IPS DF 6.9 (cell line): ENCODE results near the gene GALR3.
"Not testable (repeated sequence)": the region's sequence is repeated elsewhere in the genome, so short reads cannot be mapped to it uniquely, and the experiment has no call there.

Experiments
- DNase-seq: peaks from one replicate; pipeline ENCODE4 v3.0.0-alpha.2; 2013; ENCODE audit warnings: low read depth, low spot score
- H3K27ac ChIP-seq: one replicate; pipeline ENCODE4 v1.5.1; 2013; ENCODE audit warnings: low read length, control low read depth
- H3K27me3 ChIP-seq: 2 replicates; pipeline ENCODE4 v1.6.1; 2013; ENCODE audit warnings: mild to moderate bottlenecking, low read length; ENCODE audit not compliant: control insufficient read depth, insufficient read depth
- H3K36me3 ChIP-seq: 2 replicates; pipeline ENCODE4 v1.6.1; 2013; ENCODE audit warnings: low read length; ENCODE audit not compliant: control insufficient read depth, insufficient read depth
- H3K4me1 ChIP-seq: 2 replicates; pipeline ENCODE4 v1.6.1; 2013; ENCODE audit warnings: low read length; ENCODE audit not compliant: control insufficient read depth, insufficient read depth
- H3K4me3 ChIP-seq: 2 replicates; pipeline ENCODE4 v1.5.1; 2013; ENCODE audit warnings: mild to moderate bottlenecking, low read length
- H3K9me3 ChIP-seq: 2 replicates; pipeline ENCODE4 v1.6.1; 2013; ENCODE audit warnings: low read length, inconsistent platforms; ENCODE audit not compliant: control insufficient read depth, insufficient read depth
- WGBS: extraction: QIAGEN DNeasy Blood & Tissue Kit; methylation state at CpG from one replicate; pipeline ENCODE4 v1.1.7; 2013; ENCODE audit warnings: mixed read lengths, missing lambda C conversion rate; ENCODE audit not compliant: insufficient read length, insufficient coverage; 5-methylcytosine and 5-hydroxymethylcytosine counted together

Gene GALR3

DNA sequence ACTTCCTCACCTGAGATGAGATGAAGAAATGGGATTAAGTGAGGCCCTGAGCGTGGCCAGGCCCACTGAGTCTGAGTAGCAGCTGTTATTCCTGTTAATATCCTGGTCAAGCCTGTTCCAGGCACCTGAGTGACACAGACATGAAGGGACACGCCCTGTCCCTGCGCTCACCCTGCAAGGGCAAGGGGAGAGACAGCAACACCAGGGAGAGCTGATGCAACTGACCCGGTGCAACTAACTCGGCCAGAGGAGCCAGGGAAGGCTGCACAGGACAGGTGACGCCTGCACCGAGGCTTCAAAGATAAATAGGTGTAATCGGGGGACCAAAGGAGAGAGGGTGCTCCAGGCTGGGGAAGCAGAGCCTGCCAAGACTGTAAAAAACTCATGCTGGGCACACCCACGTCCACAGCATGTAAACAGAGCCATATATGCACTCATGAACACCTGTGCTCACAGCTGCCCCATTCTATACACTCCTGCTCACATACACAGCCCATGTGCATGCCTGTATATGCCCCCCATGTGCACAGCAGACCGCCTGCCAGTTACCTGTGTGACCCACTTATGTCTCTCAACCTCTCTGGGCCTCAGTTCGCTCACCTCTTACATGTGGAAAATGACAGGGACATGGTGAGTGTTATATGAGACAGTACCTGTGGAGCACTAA is 38.2 kb upstream of the GALR3 start:
- Histone ChIP-seq H3K4me1 (0 out of 2 replicates have a peak, but pooled peaks cover 1% of the 10 kb centered on the region), H3K27me3 (no peaks in the 10 kb centered on the region; the same call in 1 of the 2 replicates), H3K9me3 (no peaks in the 10 kb centered on the region), H3K27ac (no peak overlapping the region), H3K36me3 (no peaks in the 10 kb centered on the region), H3K4me3 (no peak overlapping the region)
- WGBS: no CpG with 5 or more reads among the region's 11 CpGs
- no peak for DNase-seq

DNA sequence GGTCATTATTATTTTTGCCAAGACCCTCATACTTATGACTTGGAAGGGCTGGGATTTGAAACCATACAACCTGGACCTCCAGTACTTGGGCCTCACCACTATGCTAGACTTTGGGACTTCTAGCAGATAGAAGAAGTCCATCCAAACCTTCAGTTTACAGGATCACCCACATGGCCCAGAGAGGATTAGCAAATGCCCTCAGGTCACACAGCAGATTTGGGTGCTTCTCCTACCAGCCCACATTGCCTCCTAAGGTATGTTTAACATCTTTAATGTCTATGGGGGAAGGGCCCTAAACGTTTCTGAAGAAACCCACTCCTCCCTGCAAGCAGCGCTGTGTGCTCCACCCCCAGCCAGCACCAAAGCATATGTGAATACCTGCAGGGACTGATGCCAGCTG is 32.9 kb upstream of the GALR3 start:
- no peak for DNase-seq
- Histone ChIP-seq H3K27ac (no peak overlapping the region), H3K4me3 (no peak overlapping the region), H3K4me1 (no peaks in the 10 kb centered on the region), H3K27me3 (no peaks in the 10 kb centered on the region), H3K9me3 (no peaks in the 10 kb centered on the region), H3K36me3 (no peaks in the 10 kb centered on the region)
- WGBS: no CpG with 5 or more reads among the region's 2 CpGs

DNA sequence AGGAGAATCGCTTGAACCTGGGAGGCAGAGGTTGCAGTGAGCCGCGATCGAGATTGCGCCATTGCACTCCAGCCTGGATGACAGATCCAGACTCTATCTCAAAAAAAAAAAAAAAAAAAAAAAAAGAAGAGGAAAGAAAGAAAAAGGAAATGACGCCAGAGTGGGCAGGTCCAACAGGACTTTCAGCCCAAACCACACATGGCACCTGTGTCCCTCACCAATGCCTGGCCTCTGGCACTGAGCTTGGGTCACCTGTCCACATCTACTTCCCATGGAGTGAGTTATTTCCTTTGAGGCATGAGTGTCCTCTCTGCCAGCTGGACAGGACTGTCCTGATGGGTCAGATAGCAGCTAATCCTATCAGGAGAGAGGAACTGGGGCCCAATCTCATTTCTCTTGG is 30.7 kb upstream of the GALR3 start:
- Histone ChIP-seq H3K4me3 (no peak overlapping the region), H3K4me1 (no peaks in the 10 kb centered on the region), H3K36me3 (no peaks in the 10 kb centered on the region), H3K9me3 (no peaks in the 10 kb centered on the region), H3K27me3 (no peaks in the 10 kb centered on the region), H3K27ac (no peak overlapping the region)
- no peak for DNase-seq
- WGBS: no CpG with 5 or more reads among the region's 6 CpGs

DNA sequence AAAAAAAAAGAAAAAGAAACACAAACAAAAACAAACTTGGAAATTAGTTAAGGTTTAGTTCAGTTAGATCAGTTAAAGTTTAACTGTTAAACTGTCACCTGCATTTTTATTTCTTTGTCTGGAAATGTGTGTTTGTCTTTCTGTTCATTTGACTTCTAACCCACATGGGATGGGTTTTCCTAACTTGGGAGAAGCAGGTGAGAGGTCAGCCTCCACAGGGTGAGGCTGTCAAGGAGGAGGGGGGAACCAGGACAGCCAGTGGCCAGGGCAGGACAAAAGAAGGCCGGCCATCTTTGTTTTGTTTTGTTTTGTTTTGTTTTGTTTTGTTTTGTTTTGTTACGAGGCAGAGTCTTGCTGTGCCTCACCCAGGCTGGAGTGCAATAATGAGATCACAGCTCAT is 28.8 kb upstream of the GALR3 start:
- no peak overlapping the region for H3K4me3 ChIP-seq
- no peaks in the 10 kb centered on the region for H3K9me3 ChIP-seq
- no peaks in the 10 kb centered on the region for H3K4me1 ChIP-seq
- no peak overlapping the region for H3K27ac ChIP-seq
- no peak for DNase-seq
- no CpG with 5 or more reads among the region's 2 CpGs for WGBS
- H3K27me3 ChIP-seq: no peaks in the 10 kb centered on the region
- no peaks in the 10 kb centered on the region for H3K36me3 ChIP-seq

DNA sequence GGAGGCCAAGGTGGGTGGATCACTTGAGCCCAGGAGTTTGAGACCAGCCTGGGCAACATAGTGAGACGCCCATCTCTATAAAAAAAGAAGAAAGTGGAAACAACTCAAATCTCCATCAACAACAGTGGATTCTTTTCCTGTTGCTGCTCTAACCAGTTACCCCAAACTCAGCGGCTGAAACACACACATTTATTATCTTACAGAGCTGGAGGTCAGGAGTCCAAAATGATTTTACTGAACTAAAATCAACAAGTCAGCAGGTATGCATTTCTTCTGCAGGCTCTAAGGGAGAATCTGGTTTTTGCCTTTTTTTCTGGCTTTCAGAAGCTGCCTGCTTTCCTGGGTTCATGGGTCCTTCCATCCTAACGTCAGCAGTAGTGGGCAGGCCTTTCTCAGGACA is 27.1 kb upstream of the GALR3 start:
- no peaks in the 10 kb centered on the region for H3K27me3 ChIP-seq
- H3K27ac ChIP-seq: no peak overlapping the region
- no peak for DNase-seq
- no peak overlapping the region for H3K4me3 ChIP-seq
- no peaks in the 10 kb centered on the region for H3K9me3 ChIP-seq
- no peaks in the 10 kb centered on the region for H3K4me1 ChIP-seq
- WGBS: no CpG with 5 or more reads among the region's 3 CpGs
- H3K36me3 ChIP-seq: no peaks in the 10 kb centered on the region

DNA sequence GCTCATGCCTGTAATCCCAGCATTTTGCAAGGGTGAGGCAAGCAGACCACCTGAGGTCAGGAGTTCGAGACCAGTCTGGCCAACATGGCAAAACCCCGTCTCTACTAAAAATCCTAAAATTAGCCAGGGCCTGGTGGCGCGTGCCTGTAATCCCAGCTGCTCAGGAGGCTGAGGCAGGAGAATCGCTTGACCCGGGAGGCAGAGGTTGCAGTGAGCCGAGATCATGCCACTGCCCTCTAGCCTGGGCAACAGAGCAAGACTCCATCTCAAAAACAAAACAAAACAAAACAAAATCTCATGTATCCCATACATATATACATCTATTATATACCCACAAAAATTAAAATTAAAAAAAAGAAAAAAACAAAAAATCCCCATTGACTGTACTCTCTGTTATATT is 25.9 kb upstream of the GALR3 start:
- H3K36me3 ChIP-seq, H3K27me3 ChIP-seq, DNase-seq, H3K9me3 ChIP-seq, H3K4me1 ChIP-seq, H3K4me3 ChIP-seq, H3K27ac ChIP-seq: not testable (repeated sequence)
- no CpG with 5 or more reads among the region's 7 CpGs for WGBS

DNA sequence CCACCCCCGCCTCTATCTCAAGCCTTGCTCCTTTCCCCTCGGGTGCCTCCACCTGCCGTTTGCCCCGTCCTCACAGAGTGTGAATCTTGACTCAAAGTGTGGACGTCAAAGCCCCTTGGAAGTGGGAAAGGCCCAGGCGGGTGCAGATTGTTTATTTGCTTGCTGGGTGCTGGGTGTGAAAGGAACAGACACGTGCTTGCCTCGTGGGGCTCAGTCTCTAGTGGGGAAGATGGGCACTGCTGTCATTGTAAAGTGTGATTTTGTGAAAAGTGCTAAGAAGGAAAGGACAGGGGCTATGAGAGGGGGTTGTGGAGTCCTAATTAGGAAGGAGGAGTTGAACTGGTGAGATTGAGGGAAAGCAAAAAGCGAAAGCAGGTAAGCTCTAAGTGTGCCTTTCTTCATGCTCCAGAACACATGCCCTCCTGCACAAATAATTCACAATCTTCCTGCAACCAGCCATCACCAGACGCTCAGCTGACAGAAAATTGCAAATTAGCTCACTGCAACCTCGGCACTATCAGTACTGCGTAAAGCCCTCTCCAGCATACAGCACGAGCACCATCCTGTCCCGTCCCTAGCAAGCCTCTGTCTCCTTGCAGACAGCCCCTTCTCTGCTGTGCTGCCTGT is 25.2 kb upstream of the GALR3 start:
- Histone ChIP-seq H3K27ac (no peak overlapping the region), H3K4me1 (no peaks in the 10 kb centered on the region), H3K4me3 (no peak overlapping the region), H3K27me3 (no peaks in the 10 kb centered on the region), H3K9me3 (no peaks in the 10 kb centered on the region), H3K36me3 (no peaks in the 10 kb centered on the region)
- DNase-seq: no peak
- WGBS: no CpG with 5 or more reads among the region's 14 CpGs

DNA sequence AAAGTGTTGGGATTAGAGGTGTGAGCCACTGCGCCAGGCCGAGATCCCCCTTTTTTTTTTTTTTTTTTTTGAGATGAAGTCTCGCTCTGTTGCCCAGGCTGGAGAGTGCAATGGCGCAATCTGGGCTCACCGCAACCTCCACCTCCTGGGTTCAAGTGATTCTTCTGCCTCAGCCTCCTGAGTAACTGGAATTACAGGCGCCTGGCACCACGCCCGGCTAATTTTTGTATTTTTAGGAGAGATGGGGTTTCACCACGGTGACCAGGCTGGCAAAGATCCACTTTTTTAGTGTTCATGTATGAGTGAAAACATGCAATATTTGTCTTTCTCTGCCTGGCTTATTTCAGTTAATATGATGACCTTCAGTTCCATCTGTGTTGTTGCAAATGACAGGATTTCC is 23.2 kb upstream of the GALR3 start:
- not testable (repeated sequence) for H3K27ac ChIP-seq, DNase-seq, H3K9me3 ChIP-seq, H3K4me1 ChIP-seq, H3K4me3 ChIP-seq, H3K27me3 ChIP-seq, H3K36me3 ChIP-seq
- no CpG with 5 or more reads among the region's 9 CpGs for WGBS

DNA sequence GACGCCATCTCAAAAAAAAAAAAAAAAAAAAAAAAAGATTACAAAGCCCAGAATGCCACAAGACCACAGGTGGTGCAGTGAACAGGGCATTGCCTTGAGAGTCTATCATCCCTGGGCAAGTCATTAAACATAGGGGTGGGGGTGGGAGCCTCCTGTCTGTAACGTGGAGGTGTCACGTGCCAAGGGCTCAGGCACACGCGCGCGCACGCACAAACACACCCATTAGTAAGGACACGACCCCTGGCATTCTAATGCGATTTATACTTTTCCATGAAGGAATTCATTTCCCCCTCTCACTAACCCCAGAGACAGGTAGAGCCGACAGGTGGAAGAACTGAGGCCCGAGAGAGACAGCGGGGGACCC is 21.3 kb upstream of the GALR3 start:
- no peaks in the 10 kb centered on the region for H3K9me3 ChIP-seq
- H3K36me3 ChIP-seq: no peaks in the 10 kb centered on the region
- no peak overlapping the region for H3K27ac ChIP-seq
- no CpG with 5 or more reads among the region's 13 CpGs for WGBS
- peaks cover 7% of the 10 kb centered on the region for H3K4me1 ChIP-seq
- peaks cover 13% of the 10 kb centered on the region for H3K27me3 ChIP-seq
- peak overlapping the region; percentile 68; the same call in 1 of the 2 replicates for H3K4me3 ChIP-seq
- no peak for DNase-seq

DNA sequence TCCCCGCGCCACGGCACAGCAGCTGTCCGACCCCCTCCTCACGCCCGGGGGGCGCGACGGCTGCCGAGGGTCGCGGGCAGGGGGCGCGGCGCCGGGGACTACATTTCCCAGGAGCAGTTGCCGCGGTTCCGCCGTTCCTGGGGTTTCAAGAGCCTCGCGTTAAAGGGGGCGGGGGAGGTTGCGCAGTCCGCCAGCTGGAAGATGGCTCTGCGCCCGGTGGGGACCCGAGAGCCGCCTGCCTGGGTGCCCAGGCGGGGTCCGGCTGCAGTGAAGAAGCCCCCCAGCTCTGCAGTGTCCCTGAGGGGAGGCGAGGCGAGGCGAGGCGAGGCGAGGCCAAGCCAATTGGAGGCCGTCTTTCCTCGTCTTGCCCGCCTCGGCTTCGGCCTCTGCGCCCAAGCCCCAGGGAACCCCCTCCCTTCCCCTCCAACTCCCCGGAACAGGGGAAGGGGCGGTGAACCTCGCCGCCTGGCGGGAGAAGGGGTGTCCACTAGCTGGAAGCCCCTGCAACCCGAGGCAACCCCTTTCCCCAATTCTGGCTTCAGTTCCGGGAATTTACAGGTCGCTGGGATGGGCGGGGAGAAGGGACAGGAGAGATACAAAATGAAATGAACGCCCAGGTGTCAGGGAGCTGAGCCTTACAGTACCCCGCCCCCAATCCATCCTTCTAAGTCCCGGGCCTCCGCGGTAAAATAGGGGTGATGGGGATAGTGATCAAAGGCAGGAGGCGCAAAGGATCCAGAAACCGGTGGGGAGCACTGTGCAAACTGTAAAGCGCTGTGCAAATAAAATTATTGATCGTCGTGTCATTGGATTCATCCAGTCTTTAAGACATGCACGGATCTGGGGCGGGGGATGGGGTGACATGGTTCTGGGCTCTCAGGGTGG is 20.6 kb upstream of the GALR3 start:
- Histone ChIP-seq H3K4me3 (peak overlapping the region; percentile 68; the same call in 1 of the 2 replicates), H3K4me1 (peaks cover 7% of the 10 kb centered on the region), H3K9me3 (no peaks in the 10 kb centered on the region), H3K27ac (no peak overlapping the region), H3K36me3 (no peaks in the 10 kb centered on the region), H3K27me3 (peaks cover 13% of the 10 kb centered on the region)
- WGBS: no CpG with 5 or more reads among the region's 63 CpGs
- DNase-seq: no peak
